Ascending aorta (tissue), 2 donors: ENCODE results near the gene NUBPL. TPM values are rescaled to one million over a fixed set of nuclear protein-coding genes. Genes with fewer than 3 reads are reported as not detected.
"Not testable (repeated sequence)": the region's sequence is repeated elsewhere in the genome, so short reads cannot be mapped to it uniquely, and the experiment has no call there.

Experiments
- DNase-seq, 2 donors: peaks; one replicate each; pipeline ENCODE4 v3.0.0-alpha.2; 2019; ENCODE audit warnings: low spot score in 2 of 2
- H3K27ac ChIP-seq, 2 donors: fragments of 200-600 bp; sonication (generic); one replicate each; pipeline ENCODE4 v1.5.1; 2016 to 2017; ENCODE audit warnings: mild to moderate bottlenecking in 1 of 2
- H3K27me3 ChIP-seq: fragments of 200-600 bp; sonication (generic); one replicate; pipeline ENCODE4 v1.5.1; 2017
- H3K36me3 ChIP-seq, 2 donors: fragments of 200-600 bp; sonication (generic); one replicate each; pipeline ENCODE4 v1.5.1; 2016
- H3K4me1 ChIP-seq, 2 donors: fragments of 200-600 bp; sonication (generic); one replicate each; pipeline ENCODE4 v1.5.1; 2016 to 2017; ENCODE audit warnings: mild to moderate bottlenecking in 1 of 2
- H3K4me3 ChIP-seq, 2 donors: fragments of 200-600 bp; sonication (generic); one replicate each; pipeline ENCODE4 v1.5.1; 2016 to 2017; ENCODE audit warnings: mild to moderate bottlenecking in 1 of 2
- H3K9me3 ChIP-seq, 2 donors: fragments of 200-600 bp; sonication (generic); one replicate each; pipeline ENCODE4 v1.5.1; 2016
- intact Hi-C: fragments of 100-400 bp; cut with DNase I; formaldehyde crosslinking; loops from one replicate; pipeline ENCODE4 v1.15.1; 2023
- total RNA-seq: library from RNA; depleted of rRNA; stranded (reverse); fragments of >200 nt; gene quantifications from one replicate; pipeline ENCODE4 v1.1.0, GENCODE V29; 2016
- TF ChIP-seq, protein P1 (sequence below), 3 experiments: fragments of 200-600 bp in 2 of 3; fragments of 450-650 bp in 1 of 3; sonication (generic) in 2 of 3; IDR thresholded peaks; one replicate each; pipeline ENCODE4 v1.5.1; 2016 to 2019; ENCODE audit warnings: antibody characterized with exemption in 3 of 3, mild to moderate bottlenecking in 1 of 3, moderate library complexity in 1 of 3

Gene NUBPL
- total RNA-seq, 1 donor from 2014 or later: 1.7 TPM

DNA sequence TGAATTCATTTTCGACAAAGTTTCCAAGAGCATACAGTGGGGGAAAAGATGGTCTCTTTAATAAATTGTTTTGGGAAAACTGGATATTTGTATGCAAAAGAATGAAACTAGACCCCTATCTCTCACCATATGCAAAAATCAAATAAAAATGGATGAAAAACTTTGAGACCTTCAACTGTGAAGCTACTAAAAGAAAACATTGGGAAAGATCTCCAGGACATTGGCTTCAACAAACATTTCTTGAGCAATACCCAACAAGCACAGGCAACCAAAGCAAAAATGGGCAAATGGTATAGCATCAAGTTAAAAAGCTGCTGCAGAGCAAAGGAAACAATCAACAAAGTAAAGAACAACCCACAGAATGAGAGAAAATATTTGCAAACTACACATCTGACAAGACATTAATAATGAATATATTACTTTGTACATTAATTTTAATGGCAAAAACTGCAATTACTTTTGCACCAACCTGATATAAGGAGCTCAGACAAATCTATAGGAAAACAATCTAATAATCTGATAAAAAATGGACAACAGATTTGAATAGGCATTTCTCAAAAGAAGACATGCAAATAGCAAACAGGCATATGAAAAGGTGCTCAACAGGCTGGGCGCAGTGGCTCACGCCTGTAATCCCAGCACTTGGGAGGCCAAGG is 50.7 kb downstream of the NUBPL start:
- no peak overlapping the region for H3K27ac ChIP-seq
- no peaks in the 10 kb centered on the region for H3K27me3 ChIP-seq
- TF ChIP-seq, protein P1, sequence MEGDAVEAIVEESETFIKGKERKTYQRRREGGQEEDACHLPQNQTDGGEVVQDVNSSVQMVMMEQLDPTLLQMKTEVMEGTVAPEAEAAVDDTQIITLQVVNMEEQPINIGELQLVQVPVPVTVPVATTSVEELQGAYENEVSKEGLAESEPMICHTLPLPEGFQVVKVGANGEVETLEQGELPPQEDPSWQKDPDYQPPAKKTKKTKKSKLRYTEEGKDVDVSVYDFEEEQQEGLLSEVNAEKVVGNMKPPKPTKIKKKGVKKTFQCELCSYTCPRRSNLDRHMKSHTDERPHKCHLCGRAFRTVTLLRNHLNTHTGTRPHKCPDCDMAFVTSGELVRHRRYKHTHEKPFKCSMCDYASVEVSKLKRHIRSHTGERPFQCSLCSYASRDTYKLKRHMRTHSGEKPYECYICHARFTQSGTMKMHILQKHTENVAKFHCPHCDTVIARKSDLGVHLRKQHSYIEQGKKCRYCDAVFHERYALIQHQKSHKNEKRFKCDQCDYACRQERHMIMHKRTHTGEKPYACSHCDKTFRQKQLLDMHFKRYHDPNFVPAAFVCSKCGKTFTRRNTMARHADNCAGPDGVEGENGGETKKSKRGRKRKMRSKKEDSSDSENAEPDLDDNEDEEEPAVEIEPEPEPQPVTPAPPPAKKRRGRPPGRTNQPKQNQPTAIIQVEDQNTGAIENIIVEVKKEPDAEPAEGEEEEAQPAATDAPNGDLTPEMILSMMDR (IDR thresholded peaks at IDR 0.05): no peak
- intact Hi-C loops: no loop called here
- H3K9me3 ChIP-seq: peaks cover 0 to 34% of the 10 kb centered on the region in 2 donors
- H3K4me1 ChIP-seq: no peaks in the 10 kb centered on the region
- H3K36me3 ChIP-seq: no peaks in the 10 kb centered on the region
- H3K4me3 ChIP-seq: no peak overlapping the region
- DNase-seq: no peak

GRCh38 chr14:31613188-31613587 is 52.0 kb downstream of the NUBPL start:
- H3K4me1 ChIP-seq: no peaks in the 10 kb centered on the region
- TF ChIP-seq, protein P1 (IDR thresholded peaks at IDR 0.05): no peak
- intact Hi-C loops: no loop called here
- peaks cover 0 to 37% of the 10 kb centered on the region in 2 donors for H3K9me3 ChIP-seq
- H3K27me3 ChIP-seq: no peaks in the 10 kb centered on the region
- H3K36me3 ChIP-seq: no peaks in the 10 kb centered on the region
- no peak for DNase-seq
- H3K4me3 ChIP-seq: no peak overlapping the region
- H3K27ac ChIP-seq: no peak overlapping the region

GRCh38 chr14:31618884-31619283 is 57.7 kb downstream of the NUBPL start:
- H3K4me1 ChIP-seq, H3K4me3 ChIP-seq, DNase-seq, H3K27me3 ChIP-seq, intact Hi-C loops, H3K27ac ChIP-seq: not testable (repeated sequence)
- Histone ChIP-seq H3K9me3 (peaks cover 0 to 27% of the 10 kb centered on the region in 2 donors), H3K36me3 (peaks cover 0 to 15% of the 10 kb centered on the region in 2 donors)

- TF ChIP-seq, protein P1 (IDR thresholded peaks at IDR 0.05): no peak
- Histone ChIP-seq H3K4me3 (no peak overlapping the region), H3K27ac (no peak overlapping the region), H3K27me3 (no peaks in the 10 kb centered on the region), H3K4me1 (no peaks in the 10 kb centered on the region), H3K9me3 (peaks cover 0 to 27% of the 10 kb centered on the region in 2 donors), H3K36me3 (peaks cover 0 to 15% of the 10 kb centered on the region in 2 donors)
- no peak for DNase-seq
- intact Hi-C loops: no loop called here
Measured at GRCh38 chr14:31619440-31619839, 58.2 kb downstream of the NUBPL start.

DNA sequence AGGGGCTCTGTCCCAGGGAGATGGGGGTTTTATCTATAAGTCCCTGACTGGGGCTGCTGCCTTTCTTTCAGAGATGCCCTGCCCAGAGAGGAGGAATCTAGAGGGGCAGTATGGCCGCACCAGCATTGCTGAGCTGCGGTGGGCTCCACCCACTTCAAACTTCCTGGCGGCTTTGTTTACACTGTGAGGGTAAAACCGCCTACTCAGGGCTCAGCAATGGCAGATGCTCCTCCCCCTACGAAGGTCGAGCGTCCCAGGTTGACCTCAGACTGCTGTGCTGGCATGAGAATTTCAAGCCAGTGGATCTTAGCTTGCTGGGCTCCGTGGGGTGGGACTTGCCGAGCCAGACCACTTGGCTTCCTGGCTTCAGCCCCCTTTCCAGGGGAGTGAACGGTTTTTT is 59.7 kb downstream of the NUBPL start:
- DNase-seq, H3K4me3 ChIP-seq, intact Hi-C loops, H3K4me1 ChIP-seq, H3K27me3 ChIP-seq, H3K27ac ChIP-seq: not testable (repeated sequence)
- H3K36me3 ChIP-seq: peaks cover 0 to 15% of the 10 kb centered on the region in 2 donors
- peaks cover 0 to 22% of the 10 kb centered on the region in 2 donors for H3K9me3 ChIP-seq

- H3K27ac ChIP-seq: no peak overlapping the region
- DNase-seq: no peak
- H3K9me3 ChIP-seq: peaks cover 0 to 22% of the 10 kb centered on the region in 2 donors
- intact Hi-C loops: no loop called here
- H3K27me3 ChIP-seq: no peaks in the 10 kb centered on the region
- H3K4me1 ChIP-seq: no peaks in the 10 kb centered on the region
- no peak overlapping the region for H3K4me3 ChIP-seq
- peaks cover 0 to 15% of the 10 kb centered on the region in 2 donors for H3K36me3 ChIP-seq
- TF ChIP-seq, protein P1 (IDR thresholded peaks at IDR 0.05): no peak
Measured at GRCh38 chr14:31622060-31622459, 60.9 kb downstream of the NUBPL start.

- DNase-seq, intact Hi-C loops, H3K27ac ChIP-seq, H3K4me3 ChIP-seq, H3K36me3 ChIP-seq, H3K4me1 ChIP-seq, H3K27me3 ChIP-seq: not testable (repeated sequence)
- peaks cover 3 to 12% of the 10 kb centered on the region in 2 donors for H3K9me3 ChIP-seq
Measured at GRCh38 chr14:31652900-31653299, 91.7 kb downstream of the NUBPL start.
